ENCODE measurements around the gene SPRN. TPM values are rescaled to one million over a fixed set of nuclear protein-coding genes. Genes with fewer than 3 reads are reported as not detected.

SPRN gene
- total and polyA plus RNA-seq, 2 experiments from 2014 or later = 0.31 TPM

GRCh38 chr10:133422807-133423771, 1.3 kb downstream of the SPRN start:
- Mint-ChIP-seq H3K9me3 (peaks cover 1% of the 10 kb centered on the region), H3K4me1 (no peaks in the 10 kb centered on the region), H3K36me3 (ENCODE audit: low read depth) (peaks cover 9% of the 10 kb centered on the region; the same call in 1 of the 3 replicates), H3K27me3 (ENCODE audit: insufficient read depth, low read depth, poor library complexity) (peaks cover 21% of the 10 kb centered on the region), H3K27ac (no peak overlapping the region), H3K4me3 (peak overlapping the region; percentile 60; the same call in 2 of the 3 replicates)
- Histone ChIP-seq H3K79me2 (replicated peaks; ENCODE audit: insufficient read depth) (no peaks in the 10 kb centered on the region), H2AFZ (no peak overlapping the region), H3K27me3 (ENCODE audit: insufficient read depth) (peaks cover 22% of the 10 kb centered on the region), H3K9me2 (ENCODE audit: insufficient read depth) (no peaks in the 10 kb centered on the region), H3F3A (replicated peaks; ENCODE audit: low read depth) (0 out of 2 replicates have a peak, but pooled peaks cover 2% of the 10 kb centered on the region), H3K4me2 (peak overlapping the region; percentile 74), H3K4me3 (peak overlapping the region; percentile 50), H4K20me1 (replicated peaks; ENCODE audit: insufficient read depth) (no peaks in the 10 kb centered on the region; the same call in 1 of the 2 replicates), H3K27ac (ENCODE audit: low read depth) (no peak overlapping the region), H3K36me3 (ENCODE audit: insufficient read depth) (no peaks in the 10 kb centered on the region), H3K4me1 (ENCODE audit: insufficient read depth) (no peaks in the 10 kb centered on the region)
- TF ChIP-seq EZH2 (IDR thresholded peaks at IDR 0.05; ENCODE audit: low read depth, unreplicated experiment) (peak; percentile 19), NANOG (IDR thresholded peaks at IDR 0.05; ENCODE audit: borderline replicate concordance) (no peak), CREB1 (CRISPR knock-in tag; IDR thresholded peaks at IDR 0.05; ENCODE audit: low read depth) (no peak), EZH2phosphoT487 (IDR thresholded peaks at IDR 0.05; ENCODE audit: unreplicated experiment) (no peak), POLR2AphosphoS5 (IDR thresholded peaks at IDR 0.05; ENCODE audit: low read depth) (peak; percentile 43)
- peak; percentile 31 for DNase-seq (ENCODE audit: low spot score)
- peak; percentile 16 for ATAC-seq

DNA sequence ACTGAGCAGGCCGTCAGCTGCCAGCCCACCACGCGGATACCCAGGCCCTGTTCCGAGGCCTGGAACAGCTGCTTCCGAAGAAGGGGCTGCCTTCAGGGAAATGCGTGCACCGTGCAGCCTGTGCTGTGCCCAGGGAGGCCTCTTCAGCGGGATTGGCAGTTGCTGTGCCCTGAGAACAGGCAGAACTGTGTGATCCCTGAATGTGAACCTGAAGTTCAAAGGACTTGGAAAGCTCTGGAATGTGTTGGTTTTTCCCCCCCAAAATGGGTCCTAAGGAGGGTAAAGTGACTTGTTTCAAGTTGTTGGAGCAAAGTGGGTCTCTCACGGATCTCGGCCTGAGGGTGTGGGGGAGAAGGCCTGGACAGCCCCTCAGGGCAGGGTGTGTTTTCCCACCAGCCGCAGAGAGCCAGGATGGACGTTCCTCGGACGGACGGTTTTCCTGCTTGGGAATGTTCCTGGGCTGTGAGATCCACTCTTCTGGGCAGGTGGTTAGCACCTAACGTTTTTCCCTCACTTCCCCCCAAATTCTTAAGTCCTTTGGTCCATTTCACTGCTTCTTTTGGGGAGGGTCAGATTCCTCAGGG, 2.1 kb downstream of the SPRN start:
- H3K36me3 ChIP-seq (ENCODE audit: insufficient read depth) = no peaks in the 10 kb centered on the region
- H3K4me3 ChIP-seq = no peak overlapping the region
- H3K4me2 ChIP-seq = no peak overlapping the region
- H3K9me3 Mint-ChIP-seq = no peaks in the 10 kb centered on the region
- no peak overlapping the region for H2AFZ ChIP-seq
- DNase-seq (ENCODE audit: low spot score) (peak; percentile 14), ATAC-seq (no peak)
- no peaks in the 10 kb centered on the region for H3K9me2 ChIP-seq (ENCODE audit: insufficient read depth)
- H3K36me3 Mint-ChIP-seq (ENCODE audit: low read depth) = peaks cover 9% of the 10 kb centered on the region; the same call in 1 of the 3 replicates
- H3K4me3 Mint-ChIP-seq = no peak overlapping the region
- peaks cover 22% of the 10 kb centered on the region for H3K27me3 ChIP-seq (ENCODE audit: insufficient read depth)
- no peaks in the 10 kb centered on the region for H3K79me2 ChIP-seq (replicated peaks; ENCODE audit: insufficient read depth)
- H4K20me1 ChIP-seq (replicated peaks; ENCODE audit: insufficient read depth) = no peaks in the 10 kb centered on the region; the same call in 1 of the 2 replicates
- H3K4me1 ChIP-seq (ENCODE audit: insufficient read depth) = no peaks in the 10 kb centered on the region
- H3F3A ChIP-seq (replicated peaks; ENCODE audit: low read depth) = 0 out of 2 replicates have a peak, but pooled peaks cover 2% of the 10 kb centered on the region
- H3K27me3 Mint-ChIP-seq (ENCODE audit: insufficient read depth, low read depth, poor library complexity) = peaks cover 22% of the 10 kb centered on the region
- no peak overlapping the region for H3K27ac Mint-ChIP-seq
- no peaks in the 10 kb centered on the region for H3K4me1 Mint-ChIP-seq
- H3K27ac ChIP-seq (ENCODE audit: low read depth) = no peak overlapping the region
- TF ChIP-seq STAT1 (IDR thresholded peaks at IDR 0.05; ENCODE audit: unreplicated experiment) = no peak
- no peak for TF ChIP-seq EZH2phosphoT487 (IDR thresholded peaks at IDR 0.05; ENCODE audit: unreplicated experiment)
- TF ChIP-seq JUNB (IDR thresholded peaks at IDR 0.05; ENCODE audit: unreplicated experiment) = no peak
- no peak for TF ChIP-seq NANOG (IDR thresholded peaks at IDR 0.05; ENCODE audit: borderline replicate concordance)
- TF ChIP-seq EZH2 (IDR thresholded peaks at IDR 0.05; ENCODE audit: low read depth, unreplicated experiment) = no peak
- no peak for TF ChIP-seq CREB1 (CRISPR knock-in tag; IDR thresholded peaks at IDR 0.05; ENCODE audit: low read depth)
- no peak for TF ChIP-seq ZNF331 (CRISPR knock-in tag; IDR thresholded peaks at IDR 0.05; ENCODE audit: low read depth)
- TF ChIP-seq ETS1 (IDR thresholded peaks at IDR 0.05) = no peak
- TF ChIP-seq POLR2AphosphoS5 (IDR thresholded peaks at IDR 0.05; ENCODE audit: low read depth) = no peak
- TF ChIP-seq, protein P1, sequence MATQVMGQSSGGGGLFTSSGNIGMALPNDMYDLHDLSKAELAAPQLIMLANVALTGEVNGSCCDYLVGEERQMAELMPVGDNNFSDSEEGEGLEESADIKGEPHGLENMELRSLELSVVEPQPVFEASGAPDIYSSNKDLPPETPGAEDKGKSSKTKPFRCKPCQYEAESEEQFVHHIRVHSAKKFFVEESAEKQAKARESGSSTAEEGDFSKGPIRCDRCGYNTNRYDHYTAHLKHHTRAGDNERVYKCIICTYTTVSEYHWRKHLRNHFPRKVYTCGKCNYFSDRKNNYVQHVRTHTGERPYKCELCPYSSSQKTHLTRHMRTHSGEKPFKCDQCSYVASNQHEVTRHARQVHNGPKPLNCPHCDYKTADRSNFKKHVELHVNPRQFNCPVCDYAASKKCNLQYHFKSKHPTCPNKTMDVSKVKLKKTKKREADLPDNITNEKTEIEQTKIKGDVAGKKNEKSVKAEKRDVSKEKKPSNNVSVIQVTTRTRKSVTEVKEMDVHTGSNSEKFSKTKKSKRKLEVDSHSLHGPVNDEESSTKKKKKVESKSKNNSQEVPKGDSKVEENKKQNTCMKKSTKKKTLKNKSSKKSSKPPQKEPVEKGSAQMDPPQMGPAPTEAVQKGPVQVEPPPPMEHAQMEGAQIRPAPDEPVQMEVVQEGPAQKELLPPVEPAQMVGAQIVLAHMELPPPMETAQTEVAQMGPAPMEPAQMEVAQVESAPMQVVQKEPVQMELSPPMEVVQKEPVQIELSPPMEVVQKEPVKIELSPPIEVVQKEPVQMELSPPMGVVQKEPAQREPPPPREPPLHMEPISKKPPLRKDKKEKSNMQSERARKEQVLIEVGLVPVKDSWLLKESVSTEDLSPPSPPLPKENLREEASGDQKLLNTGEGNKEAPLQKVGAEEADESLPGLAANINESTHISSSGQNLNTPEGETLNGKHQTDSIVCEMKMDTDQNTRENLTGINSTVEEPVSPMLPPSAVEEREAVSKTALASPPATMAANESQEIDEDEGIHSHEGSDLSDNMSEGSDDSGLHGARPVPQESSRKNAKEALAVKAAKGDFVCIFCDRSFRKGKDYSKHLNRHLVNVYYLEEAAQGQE (IDR thresholded peaks at IDR 0.05; ENCODE audit: unreplicated experiment) = no peak
- no peak for TF ChIP-seq ZNF114 (CRISPR knock-in tag; IDR thresholded peaks at IDR 0.05)
- TF ChIP-seq CTCF (conservative IDR thresholded peaks at IDR 0.05; ENCODE audit: low read depth in 2 of 2) = no peak

Data from GM23338 (cell line).